Measurements from ENCODE around the gene IAH1. TPM values are rescaled to one million over a fixed set of nuclear protein-coding genes. Genes with fewer than 3 reads are reported as not detected.

IAH1 gene
- total RNA-seq, 1 donor: 51.7 TPM

DNA sequence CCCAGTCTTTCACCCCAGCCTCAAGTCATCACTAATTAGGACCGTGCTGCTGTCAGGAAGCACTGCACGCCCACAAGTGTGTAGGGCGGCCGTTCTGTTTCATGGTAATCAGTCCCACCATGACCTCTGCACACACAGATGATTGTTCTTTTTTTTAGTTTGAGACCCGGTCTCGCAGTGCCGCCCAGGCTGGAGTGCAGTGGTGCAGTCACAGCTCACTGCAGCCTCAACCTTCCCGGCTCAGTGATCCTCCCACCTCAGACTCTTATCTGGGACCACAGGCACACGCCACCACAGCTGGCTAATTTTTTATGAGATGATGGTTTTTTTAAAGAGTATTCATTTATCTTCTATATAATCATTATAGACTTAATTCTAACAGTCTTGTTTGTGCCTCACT is 1.8 kb upstream of the IAH1 start:
- TF ChIP-seq CTCF (IDR thresholded peaks at IDR 0.05; ENCODE audit: insufficient read depth, low read length): no peak
- DNase-seq (ENCODE audit: low read depth): no peak

GRCh38 chr2:9473308-9473984 is 905 bp upstream of the IAH1 start:
- DNase-seq (ENCODE audit: low read depth): no peak
- TF ChIP-seq CTCF (IDR thresholded peaks at IDR 0.05; ENCODE audit: insufficient read depth, low read length): no peak
- peak overlapping the region; percentile 74 for H3K4me3 ChIP-seq (ENCODE audit: low read depth, low read length)

More for the DNA sequence above, 1.8 kb upstream of the IAH1 start:
- H3K4me3 ChIP-seq (ENCODE audit: low read depth, low read length): no peak overlapping the region

DNA sequence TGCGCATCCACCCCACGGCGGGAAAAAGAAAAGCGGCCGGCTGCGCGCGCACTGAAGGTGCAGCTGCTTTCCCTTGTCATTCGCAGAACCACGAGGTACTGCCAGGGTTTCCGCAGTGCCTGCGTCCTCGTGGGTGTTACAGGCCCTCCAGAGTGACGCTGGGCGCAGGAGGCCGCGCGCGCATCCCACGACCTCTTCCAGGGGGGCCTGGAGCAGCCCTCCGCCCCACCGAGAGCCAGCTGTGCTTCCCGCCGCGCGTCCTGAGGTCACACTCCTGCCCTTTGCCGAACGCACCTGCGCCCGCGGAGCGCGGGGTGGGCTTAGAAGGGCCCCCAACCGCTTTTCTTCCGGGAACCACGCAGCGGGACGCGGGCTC is 378 bp upstream of the IAH1 start:
- H3K4me3 ChIP-seq (ENCODE audit: low read depth, low read length): peak overlapping the region; percentile 74
- DNase-seq (ENCODE audit: low read depth): peak; percentile 32
- TF ChIP-seq CTCF (IDR thresholded peaks at IDR 0.05; ENCODE audit: insufficient read depth, low read length): no peak

- H3K4me3 ChIP-seq (ENCODE audit: low read depth, low read length): no peak overlapping the region
- DNase-seq (ENCODE audit: low read depth): no peak
- TF ChIP-seq CTCF (IDR thresholded peaks at IDR 0.05; ENCODE audit: insufficient read depth, low read length): no peak
Measured at GRCh38 chr2:9477914-9478313, 3.6 kb downstream of the IAH1 start.

DNA sequence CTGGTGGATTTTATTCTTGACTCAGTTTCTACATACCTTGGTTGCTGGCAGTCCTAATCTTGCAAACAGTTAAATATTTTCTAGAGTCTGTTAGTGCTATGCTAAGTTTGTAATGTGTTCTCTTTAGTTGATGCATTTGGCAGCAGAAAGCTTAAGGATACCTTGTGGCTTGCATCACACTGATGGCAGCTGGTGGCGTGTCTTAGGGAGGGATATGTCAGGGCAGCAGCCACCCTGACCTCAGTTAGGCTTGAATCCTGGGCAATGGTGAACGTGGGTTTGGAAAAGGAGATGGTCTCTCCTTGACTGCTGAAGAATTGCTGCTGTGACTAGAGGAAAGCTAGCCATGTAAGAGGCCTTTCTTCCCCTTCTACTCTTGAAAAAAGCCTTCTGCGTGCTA is 4.2 kb downstream of the IAH1 start:
- no peak overlapping the region for H3K4me3 ChIP-seq (ENCODE audit: low read depth, low read length)
- DNase-seq (ENCODE audit: low read depth): no peak
- no peak for TF ChIP-seq CTCF (IDR thresholded peaks at IDR 0.05; ENCODE audit: insufficient read depth, low read length)

- H3K4me3 ChIP-seq (ENCODE audit: low read depth, low read length): no peak overlapping the region
- TF ChIP-seq CTCF (IDR thresholded peaks at IDR 0.05; ENCODE audit: insufficient read depth, low read length): no peak
- DNase-seq (ENCODE audit: low read depth): no peak
Measured at GRCh38 chr2:9480157-9480556, 5.8 kb downstream of the IAH1 start.

DNA sequence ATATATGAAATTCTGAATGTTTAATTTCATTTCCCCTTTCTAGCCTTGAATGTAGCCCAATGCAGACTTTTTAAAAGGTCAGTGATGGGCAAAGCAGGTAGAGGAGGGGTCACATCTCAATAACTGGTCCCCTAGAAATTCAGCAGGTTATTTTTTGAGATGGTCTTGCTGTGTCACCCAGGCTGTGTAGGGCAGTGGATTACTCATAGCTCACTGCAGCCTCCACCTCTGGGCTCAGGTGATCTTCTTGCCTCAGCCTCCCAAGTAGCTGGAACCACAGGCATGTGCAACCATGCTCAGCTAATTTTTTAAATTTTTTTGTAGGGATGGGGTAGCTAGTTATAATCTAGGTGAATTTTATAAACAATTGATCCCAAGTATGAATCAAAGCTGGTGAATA is 8.8 kb downstream of the IAH1 start:
- no peak for TF ChIP-seq CTCF (IDR thresholded peaks at IDR 0.05; ENCODE audit: insufficient read depth, low read length)
- H3K4me3 ChIP-seq (ENCODE audit: low read depth, low read length): no peak overlapping the region
- no peak for DNase-seq (ENCODE audit: low read depth)
